K562 (cell line): ENCODE data around the gene TNNT2. TPM values are rescaled to one million over a fixed set of nuclear protein-coding genes. Genes with fewer than 3 reads are reported as not detected.

Source experiments
- ATAC-seq: fragments of 200-7000 bp; cut with Tn5 transposase; 3 replicates; pipeline ENCODE4 v1.9.1; 2020; ENCODE audit warnings: moderate library complexity
- BruUV-seq: library from RNA; stranded (reverse); fragments of 400-500 nt; replicated peaks from 2 replicates; lab custom pipeline; 2021; lab: Mats Ljungman, UMichigan
- CTCF ChIA-PET: fragments of 300-600 bp; formaldehyde crosslinking; extraction: SDS; loops from one replicate; lab custom pipeline; 2021; ENCODE audit warnings: low intra/inter-chr PET ratio; lab: Yijun Ruan, JAX
- POLR2A ChIA-PET: fragments of 300-600, 350-650 bp; sonication (Branson Sonifier 250); formaldehyde crosslinking; extraction: SDS; loops from one replicate; lab custom pipeline; 2021; ENCODE audit warnings: antibody characterized with exemption, inconsistent platforms; lab: Yijun Ruan, JAX
- DNase-seq, 4 experiments: peaks; one replicate each; pipeline versions ENCODE4 v3.0.0 to v3.0.0-alpha.2; 2011 to 2018; ENCODE audit warnings: low spot score in 3 of 4, mixed read lengths in 3 of 4; ENCODE audit errors: extremely low read depth in 1 of 4
- FAIRE-seq: peaks from 2 replicates; lab custom pipeline; 2011; peaks lifted over from hg19 to GRCh38; lab: Jason Lieb, UNC
- H2AFZ ChIP-seq: 2 replicates; pipeline ENCODE4 v1.6.0; 2011; ENCODE audit warnings: low read depth, low read length, control low read depth, inconsistent platforms
- H3K27ac ChIP-seq: fragments of 200-600 bp; 3 replicates; pipeline ENCODE4 v1.8.0; 2011; ENCODE audit warnings: low read depth, mild to moderate bottlenecking, control low read depth, inconsistent platforms, low read length, moderate library complexity, mixed read lengths; ENCODE audit errors: extremely low read depth
- H3K27me3 ChIP-seq, 2 experiments: fragments of 300-600 bp in 1 of 2; 2 replicates in 1 of 2; 3 replicates in 1 of 2; pipeline versions ENCODE4 v1.6.0 to v1.8.0; 2011; ENCODE audit warnings: inconsistent platforms in 2 of 2, low read length in 2 of 2, mild to moderate bottlenecking in 1 of 2, mixed read lengths in 1 of 2, moderate library complexity in 1 of 2; ENCODE audit not compliant: control insufficient read depth in 2 of 2, insufficient read depth in 2 of 2
- H3K36me3 ChIP-seq: fragments of 300-600 bp; 3 replicates; pipeline ENCODE4 v1.8.0; 2011; ENCODE audit warnings: mild to moderate bottlenecking, low read length, inconsistent platforms; ENCODE audit not compliant: control insufficient read depth, insufficient read depth
- H3K4me1 ChIP-seq, 2 experiments: fragments of 200-600 bp in 1 of 2; replicated peaks in 1 of 2; 2 replicates in 1 of 2; 3 replicates in 1 of 2; pipeline versions ENCODE4 v1.5.1 to v1.8.0; 2011; ENCODE audit warnings: inconsistent platforms in 2 of 2, low read length in 2 of 2, mild to moderate bottlenecking in 1 of 2, mixed read lengths in 1 of 2, moderate library complexity in 1 of 2; ENCODE audit not compliant: control insufficient read depth in 2 of 2, insufficient read depth in 2 of 2
- H3K4me2 ChIP-seq: 2 replicates; pipeline ENCODE4 v1.6.1; 2011; ENCODE audit warnings: low read length, control low read depth, inconsistent platforms, mixed read lengths; ENCODE audit not compliant: insufficient read depth
- H3K4me3 ChIP-seq: fragments of 200-600 bp; sonication (generic), shearing (Covaris generic); 2 replicates; pipeline ENCODE4 v1.5.1; 2016; ENCODE audit warnings: control low read depth, inconsistent platforms
- H3K79me2 ChIP-seq: fragments of 200-600 bp; 3 replicates; pipeline ENCODE4 v1.8.0; 2011; ENCODE audit warnings: low read length, inconsistent platforms; ENCODE audit not compliant: control insufficient read depth, insufficient read depth
- H3K9ac ChIP-seq, 2 experiments: 2 replicates each; pipeline versions ENCODE4 v1.6.0 to v1.6.1; 2011; ENCODE audit warnings: low read depth in 2 of 2, low read length in 2 of 2, control low read depth in 1 of 2, inconsistent platforms in 1 of 2, mild to moderate bottlenecking in 1 of 2, mixed read lengths in 1 of 2; ENCODE audit not compliant: insufficient read depth in 1 of 2
- H3K9me1 ChIP-seq: one replicate; pipeline ENCODE4 v1.6.0; 2011; ENCODE audit warnings: inconsistent platforms, mild to moderate bottlenecking, low read length, moderate library complexity; ENCODE audit not compliant: control insufficient read depth, insufficient read depth
- H3K9me3 ChIP-seq: replicated peaks from 2 replicates; pipeline ENCODE4 v1.5.1; 2011; ENCODE audit warnings: low read depth, low read length, inconsistent platforms; ENCODE audit not compliant: control insufficient read depth, insufficient read depth
- H4K20me1 ChIP-seq: replicated peaks from 2 replicates; pipeline ENCODE4 v1.6.1; 2011; ENCODE audit warnings: low read length, inconsistent platforms, mixed read lengths; ENCODE audit not compliant: control insufficient read depth, insufficient read depth
- E2F3 ChIP-seq: fragments of 250-450 bp; sonication (Bioruptor Pico); IDR thresholded peaks from 2 replicates; pipeline ENCODE4 v1.4.0; 2020; ENCODE audit warnings: mild to moderate bottlenecking
- EZH2 ChIP-seq: IDR thresholded peaks from 2 replicates; pipeline ENCODE4 v1.6.1; 2012; ENCODE audit warnings: low read depth, mild to moderate bottlenecking, inconsistent platforms, low read length, borderline replicate concordance
- JUND ChIP-seq, 2 experiments: IDR thresholded peaks; 2 replicates in 1 of 2; 3 replicates in 1 of 2; pipeline ENCODE4 v1.6.1; 2011; ENCODE audit warnings: borderline replicate concordance in 2 of 2, low read depth in 2 of 2, low read length in 2 of 2, improper control_type of control experiment in 1 of 2, missing biosample characterization in 1 of 2, missing genetic modification characterization in 1 of 2, missing genetic modification reagents in 1 of 2
- KHSRP ChIP-seq: fragments of 450-650 bp; IDR thresholded peaks from 2 replicates; pipeline ENCODE4 v1.6.1; 2017
- NRF1 ChIP-seq, 2 experiments: fragments of 450-650 bp; IDR thresholded peaks in 1 of 2; conservative IDR thresholded peaks in 1 of 2; 2 replicates each; pipeline ENCODE4 v1.6.1; 2014; ENCODE audit warnings: mild to moderate bottlenecking in 2 of 2
- POLR2A ChIP-seq: fragments of 450-650 bp; conservative IDR thresholded peaks from 2 replicates; pipeline ENCODE4 v1.6.1; 2016
- ZNF224 ChIP-seq: sonication (generic); formaldehyde crosslinking; IDR thresholded peaks from 2 replicates; pipeline ENCODE4 v1.8.0; 2022; ENCODE audit warnings: mild to moderate bottlenecking, missing genetic modification reagents
- ZNF253 ChIP-seq: fragments of 250-450 bp; sonication (Bioruptor Pico); conservative IDR thresholded peaks from 2 replicates; pipeline ENCODE4 v1.6.1; 2021; ENCODE audit warnings: mild to moderate bottlenecking
- WGBS: fragments of 100-300 bp; shearing (Covaris generic); methylation state at CpG from one replicate; pipeline ENCODE4 v1.1.6; 2016; ENCODE audit warnings: low coverage, mixed read lengths; ENCODE audit not compliant: insufficient coverage; ENCODE audit errors: missing lambda C conversion rate; 5-methylcytosine and 5-hydroxymethylcytosine counted together
- in situ Hi-C: fragments of 300-500 bp; cut with MboI; formaldehyde crosslinking; loops from 4 replicates; pipeline ENCODE4 v1.15.0; 2018; ENCODE audit warnings: inconsistent platforms, mixed read lengths
- intact Hi-C: fragments of 100-400 bp; cut with micrococcal nuclease; formaldehyde crosslinking; loops from 2 replicates; pipeline ENCODE4 v1.14.2; 2022
- polyA plus RNA-seq, 8 experiments: library from polyadenylated mRNA; depleted of rRNA in 4 of 8; stranded (reverse) in 5 of 8; unstranded in 3 of 8; fragments of >200 nt; fragmentation: Nextera tagmentation in 2 of 8; fragmentation: Illumina TruSeq in 1 of 8; extraction: Ambion mirVana in 2 of 8; extraction: Trizol in 1 of 8; gene quantifications; 2 replicates each; pipeline versions ENCODE4 v1.2.1 to v1.2.3, GENCODE V29; 2011 to 2014; ENCODE audit warnings: inconsistent platforms in 1 of 8, missing spikeins in 1 of 8
- total RNA-seq, 7 experiments: library from RNA; depleted of rRNA in 6 of 7; stranded (reverse); fragments of >200 nt in 6 of 7; fragmentation: Illumina TruSeq in 2 of 7; extraction: Trizol in 2 of 7; gene quantifications; 2 replicates each; pipeline versions ENCODE4 v1.2.1 to v1.2.3, GENCODE V29; 2011 to 2021; ENCODE audit warnings: low replicate concordance in 1 of 7
- TF ChIP-seq, protein P1 (sequence below): fragments of 250-450 bp; sonication (Bioruptor Pico); IDR thresholded peaks from 2 replicates; pipeline ENCODE4 v1.9.0; 2021; ENCODE audit warnings: mild to moderate bottlenecking, inconsistent platforms
- TF ChIP-seq, protein P2 (sequence below), 2 experiments: fragments of 450-650 bp in 1 of 2; sonication (generic) in 1 of 2; formaldehyde crosslinking in 1 of 2; IDR thresholded peaks in 1 of 2; conservative IDR thresholded peaks in 1 of 2; 2 replicates each; pipeline versions ENCODE4 v1.6.1 to v1.8.1; 2016 to 2023; ENCODE audit warnings: mild to moderate bottlenecking in 2 of 2, moderate library complexity in 2 of 2, inconsistent platforms in 1 of 2, missing genetic modification reagents in 1 of 2
- TF ChIP-seq, protein P3 (sequence below), 2 experiments: fragments of 150-350 bp in 1 of 2; IDR thresholded peaks; 2 replicates each; pipeline ENCODE4 v1.6.1; 2012 to 2016; ENCODE audit warnings: low read depth in 2 of 2, low read length in 2 of 2, mild to moderate bottlenecking in 1 of 2, moderate library complexity in 1 of 2

TNNT2 gene
- total and polyA plus RNA-seq, 9 of the 15 experiments (the other 6 are each of a cell fraction or from before 2014, with no cell fraction given), result not detected

GRCh38 chr1:201313086-201313485, 64.4 kb downstream of the TNNT2 start:
- Histone ChIP-seq H3K79me2 (no peaks in the 10 kb centered on the region), H2AFZ (no peak overlapping the region), H3K4me1 (peaks cover 0 to 8% of the 10 kb centered on the region in 2 experiments; a peak in 2 of 5 replicates), H3K9ac (no peak overlapping the region), H3K9me3 (no peaks in the 10 kb centered on the region), H3K27ac (no peak overlapping the region), H3K4me2 (no peak overlapping the region), H3K4me3 (no peak overlapping the region), H4K20me1 (peaks cover 27% of the 10 kb centered on the region), H3K36me3 (no peaks in the 10 kb centered on the region), H3K27me3 (peaks cover 32 to 91% of the 10 kb centered on the region in 2 experiments), H3K9me1 (no peaks in the 10 kb centered on the region)
- ChIA-PET CTCF (no interaction called here), POLR2A (interaction anchor here (0.7 kb wide), 1 partner anchor 18 kb away, joined by 3 read pairs; no protein-coding TSS in a partner anchor)
- FAIRE-seq (no peak), DNase-seq (no peak), ATAC-seq (no peak)
- no TSS peak for BruUV-seq
- intact Hi-C loops (no loop called here), in situ Hi-C loops (no loop called here)
- TF ChIP-seq EZH2, result no peak
- TF ChIP-seq, protein P1, sequence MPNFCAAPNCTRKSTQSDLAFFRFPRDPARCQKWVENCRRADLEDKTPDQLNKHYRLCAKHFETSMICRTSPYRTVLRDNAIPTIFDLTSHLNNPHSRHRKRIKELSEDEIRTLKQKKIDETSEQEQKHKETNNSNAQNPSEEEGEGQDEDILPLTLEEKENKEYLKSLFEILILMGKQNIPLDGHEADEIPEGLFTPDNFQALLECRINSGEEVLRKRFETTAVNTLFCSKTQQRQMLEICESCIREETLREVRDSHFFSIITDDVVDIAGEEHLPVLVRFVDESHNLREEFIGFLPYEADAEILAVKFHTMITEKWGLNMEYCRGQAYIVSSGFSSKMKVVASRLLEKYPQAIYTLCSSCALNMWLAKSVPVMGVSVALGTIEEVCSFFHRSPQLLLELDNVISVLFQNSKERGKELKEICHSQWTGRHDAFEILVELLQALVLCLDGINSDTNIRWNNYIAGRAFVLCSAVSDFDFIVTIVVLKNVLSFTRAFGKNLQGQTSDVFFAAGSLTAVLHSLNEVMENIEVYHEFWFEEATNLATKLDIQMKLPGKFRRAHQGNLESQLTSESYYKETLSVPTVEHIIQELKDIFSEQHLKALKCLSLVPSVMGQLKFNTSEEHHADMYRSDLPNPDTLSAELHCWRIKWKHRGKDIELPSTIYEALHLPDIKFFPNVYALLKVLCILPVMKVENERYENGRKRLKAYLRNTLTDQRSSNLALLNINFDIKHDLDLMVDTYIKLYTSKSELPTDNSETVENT (CRISPR knock-in tag), result no peak
- no peak for TF ChIP-seq NRF1 (conservative IDR thresholded peaks at IDR 0.05 in 1 of 2, IDR thresholded peaks at IDR 0.05 in 1 of 2)
- TF ChIP-seq ZNF253 (CRISPR knock-in tag), result no peak
- no peak for TF ChIP-seq E2F3 (CRISPR knock-in tag)
- TF ChIP-seq, protein P2, sequence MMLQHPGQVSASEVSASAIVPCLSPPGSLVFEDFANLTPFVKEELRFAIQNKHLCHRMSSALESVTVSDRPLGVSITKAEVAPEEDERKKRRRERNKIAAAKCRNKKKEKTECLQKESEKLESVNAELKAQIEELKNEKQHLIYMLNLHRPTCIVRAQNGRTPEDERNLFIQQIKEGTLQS (IDR thresholded peaks at IDR 0.05), result no peak
- TF ChIP-seq, protein P2 (CRISPR knock-in tag; conservative IDR thresholded peaks at IDR 0.05), result no peak
- no peak for TF ChIP-seq POLR2A
- TF ChIP-seq, protein P3, sequence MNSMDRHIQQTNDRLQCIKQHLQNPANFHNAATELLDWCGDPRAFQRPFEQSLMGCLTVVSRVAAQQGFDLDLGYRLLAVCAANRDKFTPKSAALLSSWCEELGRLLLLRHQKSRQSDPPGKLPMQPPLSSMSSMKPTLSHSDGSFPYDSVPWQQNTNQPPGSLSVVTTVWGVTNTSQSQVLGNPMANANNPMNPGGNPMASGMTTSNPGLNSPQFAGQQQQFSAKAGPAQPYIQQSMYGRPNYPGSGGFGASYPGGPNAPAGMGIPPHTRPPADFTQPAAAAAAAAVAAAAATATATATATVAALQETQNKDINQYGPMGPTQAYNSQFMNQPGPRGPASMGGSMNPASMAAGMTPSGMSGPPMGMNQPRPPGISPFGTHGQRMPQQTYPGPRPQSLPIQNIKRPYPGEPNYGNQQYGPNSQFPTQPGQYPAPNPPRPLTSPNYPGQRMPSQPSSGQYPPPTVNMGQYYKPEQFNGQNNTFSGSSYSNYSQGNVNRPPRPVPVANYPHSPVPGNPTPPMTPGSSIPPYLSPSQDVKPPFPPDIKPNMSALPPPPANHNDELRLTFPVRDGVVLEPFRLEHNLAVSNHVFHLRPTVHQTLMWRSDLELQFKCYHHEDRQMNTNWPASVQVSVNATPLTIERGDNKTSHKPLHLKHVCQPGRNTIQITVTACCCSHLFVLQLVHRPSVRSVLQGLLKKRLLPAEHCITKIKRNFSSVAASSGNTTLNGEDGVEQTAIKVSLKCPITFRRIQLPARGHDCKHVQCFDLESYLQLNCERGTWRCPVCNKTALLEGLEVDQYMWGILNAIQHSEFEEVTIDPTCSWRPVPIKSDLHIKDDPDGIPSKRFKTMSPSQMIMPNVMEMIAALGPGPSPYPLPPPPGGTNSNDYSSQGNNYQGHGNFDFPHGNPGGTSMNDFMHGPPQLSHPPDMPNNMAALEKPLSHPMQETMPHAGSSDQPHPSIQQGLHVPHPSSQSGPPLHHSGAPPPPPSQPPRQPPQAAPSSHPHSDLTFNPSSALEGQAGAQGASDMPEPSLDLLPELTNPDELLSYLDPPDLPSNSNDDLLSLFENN (IDR thresholded peaks at IDR 0.05; ENCODE audit: low read depth in 2 of 2, low read length in 2 of 2), result no peak
- TF ChIP-seq KHSRP, result no peak
- TF ChIP-seq ZNF224 (CRISPR knock-in tag), result no peak
- no peak for TF ChIP-seq JUND (IDR thresholded peaks at IDR 0.05; ENCODE audit: borderline replicate concordance, low read depth, low read length)
- no peak for TF ChIP-seq JUND (tag; IDR thresholded peaks at IDR 0.05; ENCODE audit: borderline replicate concordance, low read depth, low read length)
- 1% methylated on average over 16 of the region's 16 CpGs for WGBS
